IPS-18c (cell line): ENCODE data around the gene LDLRAD4.

Experiments used
- H3K4me3 ChIP-seq: 2 replicates; pipeline ENCODE4 v1.7.0; 2013; ENCODE audit warnings: low read depth, mild to moderate bottlenecking, low read length, moderate library complexity; ENCODE audit not compliant: insufficient read depth
- H3K9me3 ChIP-seq: one replicate; pipeline ENCODE4 v1.6.1; 2013; ENCODE audit warnings: mild to moderate bottlenecking, low read length, moderate library complexity; ENCODE audit not compliant: control insufficient read depth, insufficient read depth

The LDLRAD4 gene

GRCh38 chr18:13618760-13619438 lies 400.3 kb downstream of the LDLRAD4 start:
- H3K9me3 ChIP-seq = no peaks in the 10 kb centered on the region
- no peak overlapping the region for H3K4me3 ChIP-seq

GRCh38 chr18:13619505-13620205 lies 401.1 kb downstream of the LDLRAD4 start:
- Histone ChIP-seq H3K9me3 (no peaks in the 10 kb centered on the region), H3K4me3 (no peak overlapping the region)

GRCh38 chr18:13620206-13620672 lies 401.7 kb downstream of the LDLRAD4 start:
- Histone ChIP-seq H3K4me3 (no peak overlapping the region), H3K9me3 (no peaks in the 10 kb centered on the region)

DNA sequence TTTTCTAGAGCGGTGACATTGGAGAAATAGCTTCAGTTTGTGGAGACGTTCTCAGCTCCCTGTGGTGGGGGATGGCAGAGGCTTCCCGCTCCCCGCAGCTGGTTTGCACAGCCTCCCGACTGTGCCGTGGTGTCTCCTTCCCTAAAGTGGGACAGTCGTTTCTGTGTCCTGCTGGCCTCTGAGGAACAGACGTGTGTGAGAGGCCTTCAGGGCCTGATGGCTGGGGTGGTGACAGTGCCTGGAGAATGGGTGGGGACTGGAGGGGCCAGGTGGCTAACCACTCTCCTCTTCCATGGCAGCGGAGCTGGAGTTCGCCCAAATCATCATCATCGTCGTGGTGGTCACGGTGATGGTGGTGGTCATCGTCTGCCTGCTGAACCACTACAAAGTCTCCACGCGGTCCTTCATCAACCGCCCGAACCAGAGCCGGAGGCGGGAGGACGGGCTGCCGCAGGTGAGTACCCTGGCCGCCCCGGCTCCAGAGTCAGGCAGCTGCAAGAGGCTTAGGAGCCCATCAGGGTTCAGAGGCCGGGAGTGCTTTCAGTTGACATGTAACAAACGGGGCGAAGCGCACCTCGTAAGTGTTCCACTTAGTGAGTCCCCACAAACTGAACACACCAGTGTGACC lies 402.4 kb downstream of the LDLRAD4 start:
- no peak overlapping the region for H3K4me3 ChIP-seq

GRCh38 chr18:13621446-13621849 lies 402.9 kb downstream of the LDLRAD4 start:
- Histone ChIP-seq H3K9me3 (no peaks in the 10 kb centered on the region), H3K4me3 (no peak overlapping the region)

More for the DNA sequence above, 402.4 kb downstream of the LDLRAD4 start:
- H3K9me3 ChIP-seq = no peaks in the 10 kb centered on the region

DNA sequence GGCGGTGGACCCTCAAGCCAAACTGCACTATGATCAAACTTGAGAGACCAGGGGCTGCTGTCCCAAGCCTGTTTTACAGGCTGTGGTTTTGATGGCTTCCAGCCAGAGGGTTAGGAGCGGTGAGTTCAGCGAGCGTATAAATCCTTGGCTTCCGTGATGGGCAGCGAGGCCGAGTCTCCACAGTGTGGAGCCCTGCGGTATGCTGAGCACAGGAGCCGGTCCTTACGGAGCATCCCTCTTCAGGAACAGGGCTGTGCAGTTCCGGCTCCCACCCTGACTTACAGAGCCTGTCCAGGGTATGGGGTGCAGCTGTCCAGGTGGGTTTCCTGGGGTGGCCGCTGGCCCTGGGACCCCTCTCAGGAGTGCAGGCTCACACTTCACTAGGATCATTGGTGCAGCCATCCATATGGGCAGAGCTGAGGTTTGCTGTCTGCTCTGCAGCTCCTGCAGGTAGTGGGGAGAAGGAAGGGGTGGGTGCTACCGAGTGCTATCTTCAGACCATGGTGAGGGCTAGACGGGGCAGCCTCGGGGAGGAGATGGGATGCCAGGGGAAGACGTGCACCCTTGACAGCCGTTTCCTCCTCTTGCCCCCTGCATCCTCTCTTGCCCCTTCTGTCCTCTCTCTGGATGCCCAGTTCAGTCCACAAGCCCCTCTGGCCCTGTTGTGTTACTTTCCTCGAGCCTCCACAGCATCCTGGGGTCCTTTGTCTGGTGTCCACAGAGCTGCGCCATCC lies 403.5 kb downstream of the LDLRAD4 start:
- Histone ChIP-seq H3K9me3 (no peaks in the 10 kb centered on the region), H3K4me3 (no peak overlapping the region)

DNA sequence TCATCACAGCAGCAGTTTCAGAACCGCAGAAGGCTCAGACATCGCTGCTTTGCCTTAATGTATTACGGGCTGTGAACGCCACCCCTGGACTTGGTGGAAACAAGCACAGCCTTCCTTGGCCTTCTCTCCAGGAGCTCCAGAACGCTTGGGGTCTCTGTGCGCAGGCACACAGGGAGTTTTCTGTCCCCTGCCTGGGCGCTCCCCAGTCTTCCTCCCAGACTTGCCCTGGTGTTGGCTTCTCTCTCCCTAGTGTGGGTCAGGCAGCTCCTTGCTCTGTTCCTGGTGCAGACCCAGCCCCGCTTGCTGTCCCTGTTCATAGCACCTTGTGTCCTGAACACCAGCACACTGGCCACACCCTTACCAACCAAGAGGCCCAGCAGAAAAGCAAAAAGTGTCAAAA lies 404.2 kb downstream of the LDLRAD4 start:
- Histone ChIP-seq H3K4me3 (no peak overlapping the region), H3K9me3 (no peaks in the 10 kb centered on the region)

GRCh38 chr18:13623348-13623747 lies 404.8 kb downstream of the LDLRAD4 start:
- H3K9me3 ChIP-seq = no peaks in the 10 kb centered on the region
- H3K4me3 ChIP-seq = no peak overlapping the region

DNA sequence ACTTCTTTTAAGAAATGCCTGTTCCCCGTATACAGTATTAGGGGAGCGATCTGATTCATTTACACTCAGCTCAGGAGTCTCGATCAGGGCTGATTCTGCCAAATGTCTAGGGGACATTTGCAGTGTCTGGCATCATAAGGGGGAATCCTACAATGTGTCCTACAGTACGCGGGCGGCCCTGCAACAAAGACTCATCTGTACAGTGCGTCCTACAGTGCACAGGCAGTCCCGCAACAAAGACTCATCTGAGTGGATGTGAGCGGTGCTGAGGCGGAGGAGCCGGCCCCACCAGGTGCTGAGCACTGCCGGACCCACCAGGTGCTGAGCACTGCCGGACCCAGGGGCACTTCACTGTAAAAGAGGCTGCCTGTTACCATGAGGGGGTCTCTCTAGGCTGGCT lies 405.3 kb downstream of the LDLRAD4 start:
- H3K4me3 ChIP-seq = no peak overlapping the region

DNA sequence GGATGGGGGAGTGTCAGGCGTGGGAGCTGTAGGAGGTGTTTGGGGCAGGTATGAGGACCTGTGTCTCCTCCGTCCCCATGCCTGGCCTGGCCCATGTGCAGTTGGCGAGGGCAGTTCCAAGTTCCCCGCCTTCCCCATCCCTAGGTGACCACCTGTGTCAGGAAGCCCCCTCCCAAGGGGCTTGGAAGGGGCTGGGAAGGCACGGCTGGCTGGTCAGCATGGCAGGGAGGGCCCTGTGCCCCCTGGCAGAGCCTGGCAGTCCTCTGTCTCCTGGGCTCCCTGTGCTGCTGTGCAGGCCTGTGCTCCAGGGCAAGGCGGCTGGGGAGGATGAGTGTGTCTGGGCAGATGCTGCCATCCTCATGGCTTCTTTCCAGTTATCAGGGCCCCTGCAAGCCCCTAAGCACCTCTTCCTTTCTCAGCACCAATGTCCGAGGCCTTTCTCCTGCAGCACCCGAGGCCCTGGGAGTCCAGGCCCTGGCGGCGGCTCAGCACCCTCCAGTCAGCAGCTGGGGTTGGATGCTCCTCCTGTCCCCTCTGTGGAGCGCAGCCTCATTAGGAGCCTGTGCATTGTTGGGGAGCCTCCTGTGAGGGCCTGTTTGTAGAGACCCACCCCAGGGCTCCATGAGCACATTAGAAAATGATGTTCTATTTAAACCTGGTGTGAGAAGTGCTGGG lies 406.1 kb downstream of the LDLRAD4 start:
- no peaks in the 10 kb centered on the region for H3K9me3 ChIP-seq
- H3K4me3 ChIP-seq = no peak overlapping the region

More for the DNA sequence above, 405.3 kb downstream of the LDLRAD4 start:
- H3K9me3 ChIP-seq = no peaks in the 10 kb centered on the region

DNA sequence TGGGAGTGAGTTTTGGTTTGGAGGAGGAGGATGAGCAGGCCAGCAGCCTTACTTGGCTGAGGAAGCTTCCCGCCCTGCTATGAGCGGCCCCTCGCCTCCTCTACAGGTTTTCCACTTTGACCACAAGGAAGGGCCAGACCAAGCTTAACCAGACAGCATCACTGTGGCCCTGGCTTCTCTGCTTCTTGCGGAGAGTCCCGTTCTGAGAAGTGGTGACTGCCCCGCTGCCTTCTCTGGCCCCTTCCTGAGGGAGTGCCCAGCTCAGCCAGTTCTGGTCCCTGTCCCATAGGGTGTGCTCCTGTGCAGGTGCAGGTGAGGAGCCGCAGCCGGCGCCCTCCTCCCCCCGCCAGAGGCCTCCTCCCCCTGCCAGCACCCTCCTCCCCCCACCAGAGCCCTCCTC lies 406.8 kb downstream of the LDLRAD4 start:
- H3K9me3 ChIP-seq = no peaks in the 10 kb centered on the region
- H3K4me3 ChIP-seq = no peak overlapping the region

DNA sequence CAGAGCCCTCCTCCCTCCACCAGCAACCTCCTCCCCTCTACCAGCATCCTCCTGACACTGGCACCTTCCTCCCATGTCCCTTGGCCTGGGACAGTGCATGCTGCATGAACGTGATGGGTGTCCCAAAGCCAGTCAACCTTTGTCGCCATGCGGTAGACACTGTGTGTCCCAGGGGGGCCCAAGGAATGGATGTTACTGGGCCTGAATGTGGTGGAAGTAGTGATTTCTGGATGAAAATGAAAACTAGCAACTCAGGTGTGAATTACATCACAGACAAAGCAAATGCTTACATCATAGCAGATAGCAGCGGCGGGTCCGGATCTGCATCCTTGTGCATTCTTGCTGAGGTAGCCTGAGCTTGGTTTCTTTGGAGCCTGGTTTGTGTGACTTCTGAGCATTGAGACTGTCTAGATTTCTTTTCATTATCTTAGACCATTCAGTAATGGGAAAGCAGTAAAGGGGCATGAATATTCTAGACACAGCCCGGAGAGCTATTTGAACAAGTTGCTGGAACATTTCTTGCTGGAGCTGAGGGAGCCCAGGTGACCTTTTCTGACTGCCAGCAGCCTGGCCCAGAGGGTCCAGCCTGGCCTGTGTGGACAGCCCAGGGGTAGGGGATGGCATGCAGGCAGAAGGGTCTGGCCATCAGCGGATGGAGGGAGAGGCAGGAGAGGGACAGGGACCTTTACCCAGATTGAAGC lies 407.4 kb downstream of the LDLRAD4 start:
- Histone ChIP-seq H3K4me3 (no peak overlapping the region), H3K9me3 (no peaks in the 10 kb centered on the region)

DNA sequence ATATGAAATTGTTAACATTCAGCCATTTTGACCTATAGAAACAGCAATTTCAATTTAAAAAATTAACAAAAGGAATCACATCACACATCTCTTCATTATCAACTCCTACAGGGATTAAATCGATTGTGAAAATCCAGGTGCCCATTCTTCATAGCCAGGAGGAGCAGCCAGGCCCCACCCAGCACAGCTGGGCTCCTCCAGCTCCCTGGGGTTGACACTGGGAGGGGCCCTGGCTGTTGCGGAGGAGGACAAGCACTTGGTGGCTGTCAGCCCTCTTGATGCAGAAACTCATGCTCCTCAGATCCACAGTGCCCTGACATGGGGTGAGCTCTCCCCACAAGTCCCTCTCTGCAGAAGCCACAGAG lies 408.0 kb downstream of the LDLRAD4 start:
- no peak overlapping the region for H3K4me3 ChIP-seq

GRCh38 chr18:13627639-13628038 lies 409.1 kb downstream of the LDLRAD4 start:
- H3K9me3 ChIP-seq = no peaks in the 10 kb centered on the region
- no peak overlapping the region for H3K4me3 ChIP-seq

More for the DNA sequence above, 408.0 kb downstream of the LDLRAD4 start:
- no peaks in the 10 kb centered on the region for H3K9me3 ChIP-seq

DNA sequence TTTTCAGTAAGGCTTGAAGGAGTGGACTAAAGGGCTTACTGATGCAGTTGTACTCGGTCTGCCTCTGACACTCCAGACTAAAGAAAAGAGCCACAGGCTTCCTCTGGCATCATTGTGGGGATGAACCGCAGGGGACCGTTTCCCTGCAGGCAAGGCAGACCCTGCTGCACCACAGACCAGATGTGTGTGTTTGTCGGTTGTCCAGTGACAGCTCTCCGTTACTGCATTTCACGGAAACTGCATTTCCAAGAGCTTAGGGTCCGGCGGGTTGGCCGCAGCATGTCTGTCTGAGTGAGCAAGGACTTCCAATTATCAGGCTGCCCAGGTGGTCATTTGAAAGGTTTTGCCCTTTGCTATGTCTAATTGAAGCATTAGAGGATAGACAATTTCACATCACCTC lies 409.7 kb downstream of the LDLRAD4 start:
- Histone ChIP-seq H3K4me3 (no peak overlapping the region), H3K9me3 (no peaks in the 10 kb centered on the region)

DNA sequence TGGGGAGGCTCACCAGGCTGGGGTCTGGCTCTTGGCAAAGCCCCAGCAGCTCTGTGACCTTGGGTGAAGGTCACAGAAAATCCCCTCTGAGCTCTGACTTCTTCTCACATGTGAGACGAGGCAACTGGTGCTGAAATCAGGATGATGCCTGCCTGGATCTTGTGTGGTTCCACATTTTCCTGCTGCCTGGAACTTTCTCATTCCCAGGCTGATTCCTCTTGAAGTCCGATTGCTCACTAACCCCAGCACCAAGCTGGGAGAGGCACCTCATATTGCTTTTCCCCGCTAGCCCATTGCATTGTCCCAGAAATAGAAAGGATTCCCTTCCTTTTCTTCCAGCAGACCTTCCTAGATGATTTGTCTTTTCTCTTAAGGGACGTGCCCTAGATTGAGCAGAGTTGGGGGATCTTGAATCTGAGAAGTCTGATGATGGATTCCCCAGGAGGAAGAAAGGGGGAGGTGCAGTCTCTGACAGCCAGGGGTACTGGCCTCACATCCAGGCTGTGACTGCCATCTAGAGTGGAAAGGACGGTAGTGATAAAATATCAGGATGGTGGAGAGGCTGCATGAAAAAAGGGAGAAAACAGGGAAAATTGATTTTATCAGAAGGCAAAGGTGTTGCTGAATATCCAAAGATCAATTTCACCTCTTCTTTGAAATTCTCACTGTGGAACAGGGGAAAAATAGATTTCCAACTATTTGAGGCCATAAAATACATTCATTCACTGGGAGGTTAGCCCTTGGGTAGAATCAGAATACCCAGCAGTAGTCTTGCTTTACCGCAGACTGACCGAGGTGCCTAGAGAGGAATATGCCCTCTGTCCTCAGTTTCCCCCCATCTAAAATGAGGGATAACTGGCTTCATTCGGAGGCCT lies 411.5 kb downstream of the LDLRAD4 start:
- H3K4me3 ChIP-seq = no peak overlapping the region
- H3K9me3 ChIP-seq = no peaks in the 10 kb centered on the region
